Heart right ventricle (tissue), 16 donors: ENCODE data around the gene RARB. TPM values are rescaled to one million over a fixed set of nuclear protein-coding genes. Genes with fewer than 3 reads are reported as not detected.

ENCODE experiments used
- ATAC-seq, 8 donors: fragments of 200-7000 bp; cut with Tn5 transposase; one replicate each; pipeline ENCODE4 v1.9.1; 2020; ENCODE audit warnings: mild to moderate bottlenecking in 8 of 8, moderate library complexity in 8 of 8, moderate number of reproducible peaks in 1 of 8
- DNase-seq, 2 donors: peaks; one replicate each; pipeline ENCODE4 v3.0.0-alpha.2; 2020
- H3K27ac ChIP-seq, 10 donors: fragments of 200-600 bp; sonication (generic) in 2 of 10; one replicate each; pipeline versions ENCODE4 v1.5.0 to v1.8.0; 2020 to 2022; ENCODE audit warnings: mild to moderate bottlenecking in 3 of 10
- H3K27me3 ChIP-seq, 7 donors: fragments of 200-600 bp; one replicate each; pipeline ENCODE4 v1.8.0; 2021 to 2022; ENCODE audit warnings: mild to moderate bottlenecking in 2 of 7
- H3K36me3 ChIP-seq, 9 donors: fragments of 200-600 bp; sonication (generic) in 1 of 9; one replicate each; pipeline versions ENCODE4 v1.5.0 to v1.8.0; 2020 to 2022; ENCODE audit warnings: mild to moderate bottlenecking in 2 of 9
- H3K4me1 ChIP-seq, 9 donors: fragments of 200-600 bp; sonication (generic) in 1 of 9; one replicate each; pipeline versions ENCODE4 v1.5.0 to v1.8.0; 2020 to 2022; ENCODE audit warnings: mild to moderate bottlenecking in 4 of 9
- H3K4me3 ChIP-seq, 10 donors: fragments of 200-600 bp; sonication (generic) in 2 of 10; one replicate each; pipeline versions ENCODE4 v1.5.0 to v1.8.0; 2020 to 2022; ENCODE audit warnings: mild to moderate bottlenecking in 7 of 10, moderate library complexity in 2 of 10
- H3K9me3 ChIP-seq, 11 donors: fragments of 200-600 bp in 10 of 11; sonication (generic) in 2 of 11; one replicate each; pipeline versions ENCODE4 v1.5.0 to v1.8.0; 2013 to 2022; ENCODE audit warnings: mild to moderate bottlenecking in 2 of 11, control low read depth in 1 of 11, moderate library complexity in 1 of 11
- CTCF ChIP-seq, 9 donors: fragments of 200-600 bp; sonication (generic) in 2 of 9; IDR thresholded peaks; one replicate each; pipeline versions ENCODE4 v1.5.0 to v1.8.0; 2021 to 2022; ENCODE audit warnings: antibody characterized with exemption in 9 of 9, mild to moderate bottlenecking in 5 of 9, moderate library complexity in 1 of 9
- WGBS, 2 donors: extraction: QIAGEN DNeasy Blood & Tissue Kit; methylation state at CpG; one replicate each; pipeline ENCODE4 v1.1.7; 2013; ENCODE audit warnings: inconsistent platforms in 1 of 2; 5-methylcytosine and 5-hydroxymethylcytosine counted together
- intact Hi-C, 10 donors: fragments of 100-400 bp; cut with DNase I; formaldehyde crosslinking; loops; one replicate each; pipeline versions ENCODE4 v1.11.1 to v1.14.2; 2022
- polyA plus RNA-seq, 2 donors: library from polyadenylated mRNA; stranded (reverse); fragments of 200-250 nt; gene quantifications; one replicate each; pipeline ENCODE4 v1.2.3, GENCODE V29; 2013
- total RNA-seq, 10 donors: library from RNA; stranded (reverse); fragmentation: NEBNext Ultra II Directional in 3 of 10; extraction: Animal tissue kit (Norgen Biotek cat#: 25700) in 3 of 10; gene quantifications; one replicate each; pipeline versions ENCODE4 v1.2.1 to v1.2.4, GENCODE V29; 2021 to 2023
- donor health status: Arrhythmogenic right ventricular cardiomyopathy.
- donor health status: ischemic (EF 13 %, LVEDD 7.1; RV severe dilation, severe dysfunction).
- donor health status: healthy with polysubstance abuse.
- donor health status: DM: no; HTN: yes; CAD: no.
- donor health status: DM: no; HTN: no; CAD: no.
- donor health status: ischemic (EF 25% LVEDD 6.9; RV normal size, moderate dysfunction).
- donor health status: ischemic (EF 25% LVEDD 5.7; RV mildly dilated, moderate dysfunction).
- donor health status: healthy.
- donor health status: DM: yes; HTN: yes; CAD: no.
- donor health status: Ischemic cardiomyopathy.
- donor health status: ischemic (EF 35%, LVEDD 5.7; RV mildly dilated, moderate dysfunction).
- donor health status: nonischemic (EF 11% LVEDD 7.7; RV severe dilation, severe dysfunction).
- donor health status: DM: yes; HTN: yes; CAD: no.
- donor health status: PGD.
- donor health status: ischemic (EF 29% LVEDD 5.4; RV normal size, mild dysfunction).
- donor health status: nonischemic (EF 23%, LVEDD 6.1; RV moderate dilation, normal function).

The RARB gene
- total and polyA plus RNA-seq, 12 donors: 3.6 to 23.2 (median 17.8) TPM

GRCh38 chr3:25384471-25384870 is 43.6 kb upstream of the RARB start:
- Histone ChIP-seq H3K9me3 (no peaks in the 10 kb centered on the region), H3K27me3 (no peaks in the 10 kb centered on the region), H3K27ac (no peak overlapping the region), H3K4me3 (no peak overlapping the region), H3K36me3 (no peaks in the 10 kb centered on the region), H3K4me1 (peaks cover 0 to 18% (median 0%) of the 10 kb centered on the region in 9 donors)
- no peak for TF ChIP-seq CTCF (IDR thresholded peaks at IDR 0.05)
- intact Hi-C loops: no loop called here
- WGBS, 2 donors: 81% methylated on average over 3 of the region's 3 CpGs
- no peak for DNase-seq
- ATAC-seq: no peak

GRCh38 chr3:25385807-25386460 is 42.1 kb upstream of the RARB start:
- H3K9me3 ChIP-seq: no peaks in the 10 kb centered on the region
- ATAC-seq (peak in 7 of 8 donors; percentile 48 to 86 (median 67)), DNase-seq (no peak)
- no peaks in the 10 kb centered on the region for H3K36me3 ChIP-seq
- peak overlapping the region in 1 of 10 donors; percentile 10 for H3K4me3 ChIP-seq
- peaks cover 0 to 17% (median 0%) of the 10 kb centered on the region in 9 donors for H3K4me1 ChIP-seq
- TF ChIP-seq CTCF (IDR thresholded peaks at IDR 0.05): no peak
- H3K27me3 ChIP-seq: no peaks in the 10 kb centered on the region
- intact Hi-C loops: no loop called here
- 37 to 48% methylated on average over 9 of the region's 9 CpGs for WGBS, 2 donors
- peak overlapping the region in 9 of 10 donors; percentile 24 to 71 (median 49) for H3K27ac ChIP-seq

- H3K9me3 ChIP-seq: peaks cover 0 to 3% (median 0%) of the 10 kb centered on the region in 11 donors
- DNase-seq (no peak), ATAC-seq (no peak)
- peak overlapping the region in 8 of 10 donors; percentile 9 to 71 (median 52) for H3K27ac ChIP-seq
- no peaks in the 10 kb centered on the region for H3K27me3 ChIP-seq
- H3K4me3 ChIP-seq: no peak overlapping the region
- no peak for TF ChIP-seq CTCF (IDR thresholded peaks at IDR 0.05)
- intact Hi-C loops: no loop called here
- no peaks in the 10 kb centered on the region for H3K36me3 ChIP-seq
- H3K4me1 ChIP-seq: peaks cover 0 to 17% (median 0%) of the 10 kb centered on the region in 9 donors
- 91 to 93% methylated on average over 4 of the region's 4 CpGs for WGBS, 2 donors
Observed at GRCh38 chr3:25386686-25387255, 41.3 kb upstream of the RARB start.

GRCh38 chr3:25390605-25391004 is 37.5 kb upstream of the RARB start:
- H3K9me3 ChIP-seq: peaks cover 0 to 18% (median 6%) of the 10 kb centered on the region in 11 donors

More at GRCh38 chr3:25390605-25391004, 37.5 kb upstream of the RARB start:
- peaks cover 0 to 14% (median 0%) of the 10 kb centered on the region in 9 donors for H3K4me1 ChIP-seq
- 94 to 97% methylated on average over 3 of the region's 3 CpGs for WGBS, 2 donors
- ATAC-seq (no peak), DNase-seq (no peak)
- H3K4me3 ChIP-seq: no peak overlapping the region
- H3K27ac ChIP-seq: no peak overlapping the region
- no peaks in the 10 kb centered on the region for H3K36me3 ChIP-seq
- H3K27me3 ChIP-seq: no peaks in the 10 kb centered on the region
- TF ChIP-seq CTCF (IDR thresholded peaks at IDR 0.05): no peak
- intact Hi-C loops: no loop called here
